GM23338 (cell line): ENCODE results near the gene SMTNL2.

ENCODE experiments used
- CREB1 ChIP-seq: fragments of 250-450 bp; sonication (Bioruptor Pico); IDR thresholded peaks from 2 replicates; pipeline ENCODE4 v1.5.0; 2020; ENCODE audit warnings: low read depth, mild to moderate bottlenecking, moderate library complexity
- CTCF ChIP-seq, 2 experiments: fragments of 200-600 bp in 1 of 2; sonication (generic) in 1 of 2; conservative IDR thresholded peaks; 2 replicates each; pipeline versions ENCODE4 v1.5.1 to v1.6.1; 2016 to 2017; ENCODE audit warnings: antibody characterized with exemption in 2 of 2, low read depth in 2 of 2, mild to moderate bottlenecking in 2 of 2, moderate library complexity in 1 of 2
- EZH2 ChIP-seq: fragments of 200-600 bp; sonication (generic); IDR thresholded peaks from one replicate; pipeline ENCODE4 v1.8.0; 2017; ENCODE audit warnings: antibody characterized with exemption, mild to moderate bottlenecking, low read depth; ENCODE audit not compliant: unreplicated experiment
- NANOG ChIP-seq: IDR thresholded peaks from 2 replicates; pipeline ENCODE4 v1.6.1; 2016; ENCODE audit warnings: antibody characterized with exemption, borderline replicate concordance
- POLR2AphosphoS5 ChIP-seq: IDR thresholded peaks from 2 replicates; pipeline ENCODE4 v1.6.1; 2016; ENCODE audit warnings: antibody characterized with exemption, low read depth
- STAT1 ChIP-seq: IDR thresholded peaks from one replicate; pipeline ENCODE4 v1.6.1; 2016; ENCODE audit warnings: antibody characterized with exemption; ENCODE audit not compliant: unreplicated experiment
- TF ChIP-seq, protein P1 (sequence below): IDR thresholded peaks from one replicate; pipeline ENCODE4 v1.6.1; 2018; ENCODE audit warnings: antibody characterized with exemption; ENCODE audit not compliant: unreplicated experiment

- TF ChIP-seq CTCF (conservative IDR thresholded peaks at IDR 0.05; ENCODE audit: low read depth in 2 of 2), result no peak
- no peak for TF ChIP-seq POLR2AphosphoS5
- no peak for TF ChIP-seq EZH2
- no peak for TF ChIP-seq STAT1
- TF ChIP-seq NANOG, result no peak
- TF ChIP-seq, protein P1, sequence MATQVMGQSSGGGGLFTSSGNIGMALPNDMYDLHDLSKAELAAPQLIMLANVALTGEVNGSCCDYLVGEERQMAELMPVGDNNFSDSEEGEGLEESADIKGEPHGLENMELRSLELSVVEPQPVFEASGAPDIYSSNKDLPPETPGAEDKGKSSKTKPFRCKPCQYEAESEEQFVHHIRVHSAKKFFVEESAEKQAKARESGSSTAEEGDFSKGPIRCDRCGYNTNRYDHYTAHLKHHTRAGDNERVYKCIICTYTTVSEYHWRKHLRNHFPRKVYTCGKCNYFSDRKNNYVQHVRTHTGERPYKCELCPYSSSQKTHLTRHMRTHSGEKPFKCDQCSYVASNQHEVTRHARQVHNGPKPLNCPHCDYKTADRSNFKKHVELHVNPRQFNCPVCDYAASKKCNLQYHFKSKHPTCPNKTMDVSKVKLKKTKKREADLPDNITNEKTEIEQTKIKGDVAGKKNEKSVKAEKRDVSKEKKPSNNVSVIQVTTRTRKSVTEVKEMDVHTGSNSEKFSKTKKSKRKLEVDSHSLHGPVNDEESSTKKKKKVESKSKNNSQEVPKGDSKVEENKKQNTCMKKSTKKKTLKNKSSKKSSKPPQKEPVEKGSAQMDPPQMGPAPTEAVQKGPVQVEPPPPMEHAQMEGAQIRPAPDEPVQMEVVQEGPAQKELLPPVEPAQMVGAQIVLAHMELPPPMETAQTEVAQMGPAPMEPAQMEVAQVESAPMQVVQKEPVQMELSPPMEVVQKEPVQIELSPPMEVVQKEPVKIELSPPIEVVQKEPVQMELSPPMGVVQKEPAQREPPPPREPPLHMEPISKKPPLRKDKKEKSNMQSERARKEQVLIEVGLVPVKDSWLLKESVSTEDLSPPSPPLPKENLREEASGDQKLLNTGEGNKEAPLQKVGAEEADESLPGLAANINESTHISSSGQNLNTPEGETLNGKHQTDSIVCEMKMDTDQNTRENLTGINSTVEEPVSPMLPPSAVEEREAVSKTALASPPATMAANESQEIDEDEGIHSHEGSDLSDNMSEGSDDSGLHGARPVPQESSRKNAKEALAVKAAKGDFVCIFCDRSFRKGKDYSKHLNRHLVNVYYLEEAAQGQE, result no peak
- no peak for TF ChIP-seq CREB1 (CRISPR knock-in tag)
These were observed 39.4 kb upstream of the SMTNL2 start for GRCh38 chr17:4544951-4545216.
